ENCODE measurements around the gene DNMT1.

The DNMT1 gene

DNA sequence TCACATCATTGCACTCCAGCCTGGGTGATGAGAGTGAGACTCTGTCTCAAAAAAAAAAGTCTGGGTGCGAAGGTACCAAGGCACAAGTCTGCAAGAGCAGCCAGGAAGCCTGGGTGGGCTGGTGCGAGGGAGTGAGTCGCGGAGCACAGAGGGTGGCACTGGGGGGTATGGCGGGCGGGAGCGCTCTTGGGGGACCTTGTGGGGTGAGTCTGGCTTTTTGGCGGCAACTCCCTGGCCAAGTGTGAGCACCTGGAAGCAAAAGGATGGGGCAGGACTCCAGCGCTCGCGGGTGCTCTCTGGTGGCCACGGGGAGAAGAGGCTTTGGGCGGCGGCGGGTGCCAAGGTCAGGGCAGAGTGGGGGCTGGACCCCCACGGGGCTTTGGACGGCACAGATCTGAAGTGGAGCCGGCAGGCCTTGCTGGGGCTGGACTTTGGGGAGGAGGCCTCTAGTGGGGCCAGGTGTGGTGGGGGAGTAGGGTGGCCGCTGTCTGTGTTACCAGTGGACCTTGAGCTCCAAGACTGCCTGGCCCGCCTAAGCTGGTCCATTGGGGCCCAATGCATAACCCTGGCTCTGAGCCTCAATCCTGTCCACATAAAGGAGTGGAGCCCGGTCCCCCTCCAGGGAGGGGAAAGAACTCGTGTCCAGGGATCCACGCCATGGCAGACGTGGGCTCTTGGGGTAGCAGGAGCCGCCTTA is 81.7 kb downstream of the DNMT1 start:
- DNase-seq (ENCODE audit: low read depth), result no peak

DNA sequence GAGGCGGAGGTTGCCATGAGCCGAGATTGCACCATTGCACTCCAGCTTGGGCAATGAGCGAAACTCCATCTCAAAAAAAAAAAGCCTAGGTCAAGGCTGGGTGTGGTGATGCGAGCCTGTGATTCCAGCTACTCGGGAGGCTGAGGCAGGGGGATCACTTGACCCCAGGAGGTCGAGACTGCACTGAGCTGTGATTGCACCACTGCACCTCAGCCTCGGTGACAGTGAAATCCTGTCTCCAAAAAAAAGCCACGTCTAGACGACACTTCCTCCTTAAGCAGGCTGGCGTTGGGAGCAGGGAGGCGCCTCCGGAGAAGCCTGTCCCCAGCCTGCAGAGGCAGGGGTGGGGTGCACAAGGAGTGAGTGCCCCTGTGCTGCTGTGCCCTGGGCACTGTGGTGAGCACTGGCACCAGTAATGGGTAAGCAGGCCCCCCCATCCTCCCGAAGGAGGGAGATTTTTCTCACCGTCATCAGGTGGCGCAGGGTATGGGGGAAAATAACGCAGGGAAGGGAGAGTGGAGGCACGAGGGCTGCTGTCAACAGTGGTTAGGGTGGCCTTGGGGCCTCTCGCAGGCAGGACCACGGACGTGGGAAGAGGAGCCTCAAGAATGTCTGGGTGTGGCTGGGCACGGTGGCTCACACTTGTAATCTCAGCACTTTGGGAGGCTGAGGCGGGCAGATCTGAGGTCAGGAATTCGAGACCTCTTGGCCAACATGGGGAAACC is 82.6 kb downstream of the DNMT1 start:
- DNase-seq (ENCODE audit: low read depth), result no peak

DNA sequence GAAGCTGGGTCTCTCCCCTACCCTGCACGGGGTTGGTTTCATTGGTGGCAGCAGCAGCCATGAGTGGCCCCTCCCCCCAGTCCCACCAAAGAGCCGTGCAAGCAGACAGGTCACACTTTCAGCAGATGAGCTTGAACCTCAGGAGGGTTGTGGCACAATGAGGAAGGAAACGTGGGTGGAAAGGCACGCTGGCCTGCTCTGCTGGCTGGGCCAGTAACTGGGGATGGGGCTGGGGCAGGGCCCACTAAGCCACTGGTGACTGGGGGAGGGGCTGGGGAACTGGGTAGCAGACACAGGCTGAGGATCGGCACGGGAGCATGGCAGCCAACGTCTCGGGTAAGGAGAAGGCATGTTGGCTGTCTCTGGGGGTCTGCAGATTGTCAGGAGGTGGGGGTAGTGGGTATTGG is 83.3 kb downstream of the DNMT1 start, which contains the start of gene P2RY11:
Gene P2RY11 (plus strand): TSS at position 289 of the 407 bp plus-strand sequence. CDS start 29 bp downstream, at position 318.
- DNase-seq (ENCODE audit: low read depth), result no peak

- DNase-seq (ENCODE audit: low read depth), result no peak
Measured at GRCh38 chr19:10110972-10111317, 83.8 kb downstream of the DNMT1 start.

GRCh38 chr19:10110076-10110971 is 84.4 kb downstream of the DNMT1 start:
- no peak for DNase-seq (ENCODE audit: low read depth)

GRCh38 chr19:10109528-10109927 is 85.2 kb downstream of the DNMT1 start:
- DNase-seq (ENCODE audit: low read depth), result no peak

DNA sequence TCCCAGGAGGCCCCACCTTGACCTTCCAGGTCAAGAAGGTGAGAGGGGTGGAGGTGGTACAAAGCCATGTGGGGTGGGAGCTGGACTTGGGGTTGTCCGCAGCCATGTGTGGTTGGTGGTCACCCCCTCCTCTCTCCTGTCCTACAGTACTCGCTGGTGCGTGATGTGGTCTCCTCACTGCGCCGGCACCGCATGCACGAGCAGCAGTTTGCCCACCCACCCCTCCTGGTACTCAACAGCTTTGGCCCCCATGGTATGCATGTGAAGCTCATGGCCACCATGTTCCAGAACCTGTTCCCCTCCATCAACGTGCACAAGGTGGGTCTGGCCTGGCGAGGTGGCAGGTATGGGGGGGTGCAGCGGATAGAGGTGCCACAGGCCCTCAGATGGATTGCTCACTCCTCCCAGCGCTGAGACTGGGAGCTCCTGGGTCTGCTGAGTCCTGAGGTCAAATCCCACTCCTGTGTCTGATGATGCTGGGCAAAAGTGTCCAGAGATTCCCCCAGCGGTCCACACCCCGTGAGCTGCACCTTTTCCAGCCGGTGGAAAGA is 86.9 kb downstream of the DNMT1 start:
- DNase-seq (ENCODE audit: low read depth), result no peak

DNA sequence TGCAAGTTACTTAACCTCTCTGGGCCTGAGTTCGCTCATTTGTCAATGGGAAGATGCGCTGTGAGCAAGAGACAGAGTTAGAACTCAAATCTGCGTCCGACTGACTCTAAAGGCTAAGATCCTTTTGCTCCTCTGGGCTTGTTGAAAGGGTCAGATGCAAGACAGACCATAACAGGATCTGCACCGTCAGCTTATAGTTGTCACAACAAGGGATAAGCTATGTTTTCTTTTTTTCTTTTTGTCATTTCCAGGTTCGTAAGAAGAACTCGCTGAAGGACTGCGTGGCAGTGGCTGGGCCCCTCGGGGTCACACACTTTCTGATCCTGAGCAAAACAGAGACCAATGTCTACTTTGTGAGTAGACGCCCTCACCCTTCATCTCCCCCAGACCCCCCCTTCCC is 87.5 kb downstream of the DNMT1 start:
- no peak for DNase-seq (ENCODE audit: low read depth)

DNA sequence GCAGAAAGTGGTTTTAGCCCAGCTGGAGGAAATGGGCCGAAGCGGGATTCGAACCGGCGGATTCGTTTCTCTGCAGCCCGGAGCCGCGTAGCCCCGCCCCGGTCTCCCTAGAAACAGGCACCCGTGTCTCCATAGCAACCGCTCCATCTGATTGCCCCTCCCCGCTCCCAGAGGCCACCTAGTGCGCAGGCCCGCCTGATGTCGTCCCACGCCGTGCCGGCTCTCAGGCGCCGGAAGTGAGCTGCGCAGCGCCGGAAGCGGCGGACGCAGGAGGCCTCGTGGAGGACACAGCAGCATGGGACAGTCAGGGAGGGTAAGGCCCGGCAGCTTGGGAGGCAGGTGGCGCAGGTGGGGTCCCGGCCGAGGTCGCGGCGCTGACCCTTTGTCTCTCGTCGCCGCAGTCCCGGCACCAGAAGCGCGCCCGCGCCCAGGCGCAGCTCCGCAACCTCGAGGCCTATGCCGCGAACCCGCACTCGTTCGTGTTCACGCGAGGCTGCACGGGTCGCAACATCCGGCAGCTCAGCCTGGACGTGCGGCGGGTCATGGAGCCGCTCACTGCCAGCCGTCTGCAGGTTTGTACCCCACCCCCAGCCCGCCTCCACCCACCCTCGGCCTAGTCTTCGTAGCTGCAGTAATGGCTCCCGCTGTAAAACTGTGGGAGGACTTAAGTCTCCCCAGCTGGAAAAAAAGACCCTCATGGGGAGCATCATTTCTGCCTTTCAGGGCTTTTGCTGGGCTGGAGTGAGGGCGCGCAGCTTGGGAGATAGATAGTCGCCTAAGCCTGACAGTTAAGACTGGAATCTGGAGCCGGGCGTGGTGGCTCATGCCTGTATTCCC is 88.4 kb downstream of the DNMT1 start, which contains the start of gene PPAN:
Gene PPAN (plus strand): TSS at position 263 of the 837 bp plus-strand sequence. CDS start 33 bp downstream, at position 296.
- peak; percentile 98 for DNase-seq (ENCODE audit: low read depth)

GRCh38 chr19:10105509-10106099 is 89.1 kb downstream of the DNMT1 start:
- DNase-seq (ENCODE audit: low read depth), result no peak

DNA sequence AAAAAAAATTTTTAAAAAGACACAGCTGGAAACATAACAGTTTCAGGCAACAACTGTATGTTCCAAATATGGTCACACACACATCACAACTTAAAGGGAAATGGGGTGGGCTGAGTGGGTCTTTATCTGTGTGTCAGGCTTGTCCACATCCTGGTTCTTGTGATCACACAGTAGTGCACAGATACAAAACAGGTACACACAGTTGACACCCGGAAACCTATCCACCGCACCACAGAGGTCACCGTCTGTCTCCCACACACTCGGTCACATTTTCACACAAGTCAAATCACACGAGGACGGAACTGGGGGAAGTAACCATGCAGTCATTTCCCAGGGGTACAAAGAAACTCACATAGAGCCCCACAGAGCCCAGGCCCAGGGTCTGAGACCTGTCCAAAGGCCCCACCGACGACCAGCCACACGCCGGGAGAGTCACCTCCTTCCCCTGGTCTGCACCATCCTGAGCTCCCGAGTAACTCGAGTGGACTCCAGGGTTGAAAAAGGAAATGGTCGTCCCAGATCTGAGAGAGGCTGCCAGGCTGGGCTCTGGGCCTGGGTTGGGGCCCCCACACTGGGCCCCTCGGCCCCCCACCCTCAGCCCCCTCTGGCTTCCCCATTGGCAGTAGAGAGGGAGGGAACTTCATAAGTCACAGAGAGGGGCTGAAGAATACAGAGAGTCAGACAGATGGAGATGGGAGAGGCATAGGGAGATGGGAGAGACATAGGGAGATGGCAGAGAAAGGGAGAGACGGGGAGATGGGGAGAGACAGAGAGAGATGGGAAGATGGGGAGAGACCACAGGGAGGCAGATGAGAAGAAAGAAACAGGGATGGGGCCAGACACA is 89.9 kb downstream of the DNMT1 start:
- DNase-seq (ENCODE audit: low read depth), result no peak

- no peak for DNase-seq (ENCODE audit: low read depth)
Measured at GRCh38 chr19:10104130-10104513, 90.6 kb downstream of the DNMT1 start.

GRCh38 chr19:10102787-10103236 is 91.9 kb downstream of the DNMT1 start:
- DNase-seq (ENCODE audit: low read depth), result no peak

DNA sequence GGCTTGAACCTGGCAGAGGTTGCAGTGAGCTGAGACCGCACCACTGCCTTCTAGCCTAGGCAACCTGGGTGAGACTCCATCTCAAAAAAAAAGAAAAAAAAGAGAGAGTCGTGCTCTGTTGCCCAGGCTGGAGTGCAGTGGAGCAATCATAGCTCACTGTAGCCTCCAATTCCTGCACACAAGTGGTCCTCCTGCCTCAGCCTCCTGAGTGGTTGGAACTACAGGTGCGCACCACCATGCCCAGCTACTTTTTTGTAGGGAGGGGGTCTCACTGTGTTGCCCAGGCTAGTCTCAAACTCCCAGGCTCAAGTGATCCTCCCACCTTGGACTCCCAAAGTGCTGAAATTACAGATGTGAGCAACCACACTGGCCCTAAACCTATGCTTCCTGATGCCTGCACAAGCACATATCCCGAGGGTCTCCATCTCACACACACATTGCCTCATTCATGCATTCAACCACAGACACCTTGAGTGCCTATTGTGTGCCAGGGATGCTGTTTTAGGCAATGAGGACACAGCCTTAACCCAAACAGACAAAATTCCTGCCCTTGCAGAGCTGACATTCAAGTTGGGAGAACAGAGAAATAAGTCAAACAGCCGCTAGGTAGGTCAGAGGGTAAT is 94.5 kb downstream of the DNMT1 start:
- no peak for DNase-seq (ENCODE audit: low read depth)

DNA sequence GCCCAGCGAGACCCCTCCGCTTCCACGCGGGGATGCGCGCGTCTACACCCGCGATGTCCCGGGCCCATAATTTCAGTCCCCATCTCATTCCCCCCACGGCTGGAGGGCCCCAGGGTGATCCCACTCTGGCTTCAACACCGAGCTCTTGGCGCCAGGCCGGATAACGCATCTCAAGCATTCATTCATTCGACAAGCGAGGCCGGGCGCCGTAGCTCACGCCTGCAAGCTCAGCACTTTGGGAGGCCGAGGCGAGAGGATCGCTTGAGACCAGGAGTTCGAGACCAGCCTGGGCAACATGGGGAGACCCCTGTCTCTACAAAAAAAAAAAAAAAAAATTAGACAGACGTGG is 98.2 kb downstream of the DNMT1 start:
- DNase-seq (ENCODE audit: low read depth), result no peak

GRCh38 chr19:10095948-10096614 is 98.7 kb downstream of the DNMT1 start:
- peak; percentile 79 for DNase-seq (ENCODE audit: low read depth)

- no peak for DNase-seq (ENCODE audit: low read depth)
Measured at GRCh38 chr19:10095622-10095947, 99.2 kb downstream of the DNMT1 start.

- DNase-seq (ENCODE audit: low read depth), result no peak
Measured at GRCh38 chr19:10093295-10094186, 101.2 kb downstream of the DNMT1 start.

Measured in fibroblast of the conjunctiva (primary cell).